Activated effector memory CD4-positive, alpha-beta T cell treated with Interleukin-2 at 50 U/mL for 16 hours (primary cell): Measurements from ENCODE around the gene CCN6.

ENCODE experiments used
- DNase-seq: peaks from one replicate; pipeline ENCODE4 v3.0.0-alpha.2; 2020

Gene CCN6

DNA sequence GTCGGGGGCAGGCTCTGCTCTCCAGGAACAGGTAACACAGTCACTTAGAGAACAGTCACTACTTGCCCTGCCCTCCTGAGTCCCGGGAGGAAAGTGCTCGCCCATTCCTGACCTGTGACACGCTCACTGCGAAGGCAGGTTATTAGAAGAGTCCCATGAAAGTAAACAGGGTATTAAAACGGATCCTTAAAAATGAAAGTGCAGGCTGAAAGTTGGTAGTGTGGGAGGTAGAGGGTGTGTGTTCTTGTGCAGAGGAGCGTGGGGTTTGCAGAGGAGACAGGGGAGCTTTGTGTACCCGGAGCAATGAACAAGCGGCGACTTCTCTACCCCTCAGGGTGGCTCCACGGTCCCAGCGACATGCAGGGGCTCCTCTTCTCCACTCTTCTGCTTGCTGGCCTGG is at the start of gene CCN6:
Gene CCN6 (plus strand): TSS at position 104 of the 400 bp plus-strand sequence. CDS start 254 bp downstream, at position 358.
- DNase-seq: no peak

- no peak for DNase-seq
Observed at GRCh38 chr6:112004201-112005012, 49.5 kb upstream of the CCN6 start.

DNA sequence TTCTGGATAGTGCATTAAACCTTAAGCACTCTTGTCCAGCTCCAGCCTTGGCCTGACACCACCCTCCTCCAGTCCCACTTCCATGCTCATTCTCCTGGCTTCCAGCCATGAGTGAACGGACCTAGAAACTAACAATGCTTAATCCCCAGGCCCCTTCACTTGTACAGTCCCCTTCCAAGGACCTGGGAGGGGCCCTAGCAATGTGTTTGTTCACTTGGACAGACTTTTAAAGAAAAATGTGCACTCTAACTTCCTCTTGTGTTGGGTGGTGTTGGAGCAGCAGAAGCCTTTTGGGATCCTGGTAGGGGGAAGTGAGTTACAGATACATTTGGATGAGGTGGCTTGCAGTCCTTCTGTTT is 48.9 kb upstream of the CCN6 start:
- no peak for DNase-seq

- DNase-seq: no peak
Observed at GRCh38 chr6:112007254-112007653, 46.6 kb upstream of the CCN6 start.

- no peak for DNase-seq
Observed at GRCh38 chr6:112007805-112008204, 46.1 kb upstream of the CCN6 start.

DNA sequence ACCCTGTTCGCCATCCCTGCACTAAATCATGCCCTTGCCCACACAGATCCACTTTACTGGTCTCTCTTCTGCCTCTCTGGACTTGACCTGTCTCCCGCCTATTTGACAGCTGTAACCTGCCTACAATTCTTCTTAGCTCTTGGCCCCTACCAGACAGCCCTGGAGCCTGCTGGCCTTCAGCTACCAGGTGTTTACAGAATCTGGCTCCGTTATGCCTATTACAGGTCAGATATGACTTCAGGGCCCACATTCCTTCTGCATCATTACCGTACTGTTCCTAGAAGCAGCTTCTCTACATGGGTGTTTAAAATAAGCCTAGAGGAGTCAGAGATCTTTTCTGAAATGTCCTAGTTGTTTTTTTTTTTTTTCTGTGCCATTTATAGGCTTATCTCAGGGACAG is 45.4 kb upstream of the CCN6 start:
- no peak for DNase-seq

DNA sequence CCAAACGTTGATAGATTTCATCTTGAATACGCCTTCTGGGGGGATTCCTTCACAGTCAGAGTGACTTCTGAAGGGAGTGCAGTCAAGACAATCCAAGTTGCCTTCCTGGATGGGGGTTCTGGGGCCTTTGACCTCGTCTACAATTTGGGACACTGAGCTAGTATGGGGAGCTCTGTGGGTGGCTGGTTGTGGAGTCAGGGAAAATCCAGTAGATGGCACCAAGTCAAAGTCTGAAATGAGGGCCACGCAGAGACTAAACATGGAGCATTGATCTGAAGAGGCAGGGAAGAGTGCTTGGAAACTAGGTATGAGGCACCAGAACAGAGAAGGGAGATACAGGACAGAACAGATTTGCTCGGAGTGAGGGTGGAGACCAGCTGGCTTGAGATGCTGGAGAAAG is 43.6 kb upstream of the CCN6 start:
- no peak for DNase-seq

- no peak for DNase-seq
Observed at GRCh38 chr6:112013051-112013450, 40.9 kb upstream of the CCN6 start.

GRCh38 chr6:112014483-112014882 is 39.4 kb upstream of the CCN6 start:
- no peak for DNase-seq

- no peak for DNase-seq
Observed at GRCh38 chr6:112015725-112016124, 38.2 kb upstream of the CCN6 start.

DNA sequence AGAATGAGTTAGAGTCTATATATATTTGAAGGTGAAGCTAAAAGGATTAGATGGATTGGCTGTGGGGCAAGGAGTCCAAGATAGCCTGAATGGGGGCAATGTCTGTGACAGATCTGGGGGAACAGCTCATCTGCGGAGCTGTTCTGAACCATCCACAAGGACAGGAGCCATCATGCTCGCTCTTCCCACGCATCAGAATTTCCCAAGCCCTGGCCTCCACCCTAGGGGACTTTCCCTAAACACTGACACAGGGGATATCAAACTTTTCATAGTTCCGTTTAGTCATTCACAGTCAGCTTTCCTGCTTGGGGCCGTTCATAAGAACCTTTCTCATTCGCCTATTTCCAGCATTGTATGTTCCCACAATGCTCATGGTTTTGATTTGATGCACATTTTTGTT is 37.6 kb upstream of the CCN6 start:
- DNase-seq: no peak

DNA sequence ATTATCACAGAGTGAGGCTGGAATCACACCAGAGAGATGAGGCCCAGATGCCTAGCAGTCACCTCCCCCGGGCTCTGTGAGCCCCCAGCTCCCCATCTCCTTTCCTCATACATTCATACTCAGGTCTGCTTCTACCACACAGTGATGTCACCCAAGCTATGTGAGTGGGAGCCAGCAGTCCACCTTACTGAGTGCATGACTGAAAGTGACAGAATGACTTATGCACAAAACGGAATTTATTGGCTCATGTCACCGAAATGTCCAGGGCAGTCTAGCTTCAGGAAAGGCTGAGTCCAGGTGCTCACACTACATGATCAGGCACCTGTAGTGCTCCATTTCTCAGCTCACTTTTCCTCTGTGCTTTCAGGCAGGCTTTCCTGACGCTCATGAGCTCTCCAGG is 36.7 kb upstream of the CCN6 start:
- DNase-seq: no peak

GRCh38 chr6:112017760-112018537 is 36.0 kb upstream of the CCN6 start:
- DNase-seq: no peak

DNA sequence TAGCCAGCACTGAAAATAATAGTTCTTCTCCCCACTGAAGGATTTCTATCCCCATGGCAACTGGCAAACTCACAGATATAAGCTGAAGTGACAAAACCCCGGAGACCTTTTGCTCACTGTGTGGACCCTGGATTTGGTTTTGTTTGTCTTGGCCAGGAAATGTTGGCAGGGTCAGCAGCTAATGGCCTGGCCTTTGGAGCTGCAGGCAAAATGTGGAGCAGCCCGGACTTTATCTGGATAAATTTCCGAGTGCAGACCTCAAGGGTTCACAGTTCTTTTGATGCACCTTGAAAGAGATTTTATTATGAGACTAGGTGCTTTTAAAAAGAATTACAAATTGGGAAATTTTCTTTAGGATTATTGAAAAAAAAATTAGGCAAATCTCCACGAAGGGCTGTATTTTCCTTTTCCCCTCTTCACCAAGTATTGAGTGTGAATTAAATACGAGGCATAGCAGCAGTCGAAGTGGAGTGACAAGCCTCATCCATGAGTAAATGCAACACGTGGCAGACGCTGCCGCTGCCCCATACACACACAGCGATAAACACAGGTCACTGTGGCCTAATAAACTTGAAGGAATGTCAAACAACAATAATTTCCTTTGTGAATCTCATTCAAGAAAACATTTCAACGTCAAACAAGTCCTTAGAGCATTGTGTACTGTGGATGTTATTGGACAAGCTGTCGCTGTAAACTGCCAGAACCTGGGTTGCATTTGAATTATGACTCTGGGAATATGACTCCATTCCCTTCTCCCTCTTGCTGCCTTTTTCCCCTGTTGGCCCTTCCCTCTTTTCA is 35.1 kb upstream of the CCN6 start:
- DNase-seq: no peak

GRCh38 chr6:112019589-112019988 is 34.3 kb upstream of the CCN6 start:
- DNase-seq: no peak

- DNase-seq: no peak
Observed at GRCh38 chr6:112021691-112022310, 32.1 kb upstream of the CCN6 start.

- no peak for DNase-seq
Observed at GRCh38 chr6:112022749-112023148, 31.2 kb upstream of the CCN6 start.

- no peak for DNase-seq
Observed at GRCh38 chr6:112024464-112024863, 29.4 kb upstream of the CCN6 start.

- no peak for DNase-seq
Observed at GRCh38 chr6:112026933-112027332, 27.0 kb upstream of the CCN6 start.

DNA sequence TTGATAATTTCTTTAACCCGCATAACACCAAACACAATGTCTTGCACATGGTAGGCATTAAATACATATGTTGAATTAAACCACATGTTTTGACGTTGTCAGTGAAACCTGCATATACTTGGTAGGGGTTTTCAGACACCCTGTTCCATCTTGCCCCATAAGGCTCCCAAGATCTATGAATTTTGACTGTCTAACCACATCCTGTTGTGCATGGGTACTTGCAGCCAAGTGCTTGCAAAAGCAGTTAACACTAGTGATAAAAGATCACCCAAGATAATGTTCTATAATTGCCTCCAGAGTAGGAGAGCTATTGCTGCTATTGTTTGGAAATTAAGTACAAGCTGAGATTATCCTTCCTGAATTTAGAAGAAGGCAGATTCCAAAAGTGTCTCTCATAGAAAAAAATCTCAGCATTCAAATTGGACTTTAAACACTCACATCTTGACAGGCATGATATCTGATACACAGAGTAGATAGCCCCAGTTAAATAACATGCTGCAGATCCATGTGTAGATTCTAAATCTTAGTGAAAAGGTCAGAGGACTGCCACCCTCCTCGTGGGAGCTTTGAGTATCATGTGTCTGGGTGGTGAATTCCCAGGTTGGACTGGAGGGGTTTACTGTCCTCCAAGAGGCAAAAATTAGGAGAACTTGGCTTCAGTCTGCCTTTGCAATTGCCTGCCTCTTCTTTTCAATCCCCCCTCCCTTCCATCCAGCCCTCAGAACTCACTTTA is 25.8 kb upstream of the CCN6 start:
- DNase-seq: peak; percentile 26

DNA sequence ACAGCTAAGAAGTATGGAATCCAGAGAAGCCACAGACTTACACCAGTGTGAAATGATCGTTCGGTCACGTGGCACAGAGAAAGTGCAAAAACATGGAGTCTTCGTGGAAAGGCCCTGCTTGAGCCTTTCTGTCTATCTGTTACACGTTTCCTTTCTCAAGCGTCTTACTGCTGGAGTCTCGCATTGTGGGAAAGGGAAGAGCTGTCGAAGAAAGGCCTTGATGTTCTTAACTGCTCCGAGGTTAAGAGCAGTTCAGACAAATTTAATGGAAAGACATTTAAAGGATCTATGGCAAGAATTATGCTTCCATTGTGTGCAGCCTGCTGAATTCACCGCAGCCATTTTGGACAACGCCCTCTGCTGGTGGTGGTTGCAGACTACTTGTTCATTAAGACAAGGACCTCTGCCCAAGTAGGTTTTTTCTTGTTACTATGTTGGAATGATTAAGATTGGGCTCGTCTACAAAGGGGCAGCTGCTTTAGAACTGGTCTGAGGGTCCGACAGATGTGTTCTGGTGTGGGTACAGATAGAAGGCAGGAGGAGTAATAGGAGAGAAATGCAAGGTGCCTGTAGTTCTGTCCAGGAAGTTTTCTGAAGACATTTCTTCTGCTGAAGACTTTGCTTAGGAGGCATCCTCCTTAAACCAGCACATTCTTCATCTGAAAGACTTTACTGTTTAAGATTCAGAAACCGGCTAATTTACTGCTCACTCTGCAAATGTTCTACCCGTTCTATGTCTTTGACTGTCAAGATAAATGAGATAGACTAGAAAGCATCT is 24.7 kb upstream of the CCN6 start:
- peak; percentile 42 for DNase-seq
